Skeletal muscle satellite cell (primary cell): ENCODE data around the gene CACNA2D2.

Experiments used
- H3K27me3 ChIP-seq: 2 replicates; pipeline ENCODE4 v1.7.0; 2013; ENCODE audit warnings: low read length; ENCODE audit not compliant: control insufficient read depth, insufficient read depth
- H3K36me3 ChIP-seq: 2 replicates; pipeline ENCODE4 v1.7.0; 2013; ENCODE audit warnings: mild to moderate bottlenecking, control low read depth, low read length; ENCODE audit not compliant: insufficient read depth
- H3K4me1 ChIP-seq: 2 replicates; pipeline ENCODE4 v1.7.0; 2013; ENCODE audit warnings: low read length; ENCODE audit not compliant: control insufficient read depth, insufficient read depth
- H3K4me2 ChIP-seq: 2 replicates; pipeline ENCODE4 v1.7.0; 2013; ENCODE audit warnings: mild to moderate bottlenecking, low read length
- H3K4me3 ChIP-seq: 2 replicates; pipeline ENCODE4 v1.7.0; 2013; ENCODE audit warnings: low read length
- H3K9ac ChIP-seq: 2 replicates; pipeline ENCODE4 v1.7.0; 2013; ENCODE audit warnings: mild to moderate bottlenecking, low read depth, low read length, moderate library complexity
- H3K9me3 ChIP-seq: replicated peaks from 2 replicates; pipeline ENCODE4 v1.7.0; 2013; ENCODE audit warnings: mild to moderate bottlenecking, control low read depth, low read length

CACNA2D2 gene

DNA sequence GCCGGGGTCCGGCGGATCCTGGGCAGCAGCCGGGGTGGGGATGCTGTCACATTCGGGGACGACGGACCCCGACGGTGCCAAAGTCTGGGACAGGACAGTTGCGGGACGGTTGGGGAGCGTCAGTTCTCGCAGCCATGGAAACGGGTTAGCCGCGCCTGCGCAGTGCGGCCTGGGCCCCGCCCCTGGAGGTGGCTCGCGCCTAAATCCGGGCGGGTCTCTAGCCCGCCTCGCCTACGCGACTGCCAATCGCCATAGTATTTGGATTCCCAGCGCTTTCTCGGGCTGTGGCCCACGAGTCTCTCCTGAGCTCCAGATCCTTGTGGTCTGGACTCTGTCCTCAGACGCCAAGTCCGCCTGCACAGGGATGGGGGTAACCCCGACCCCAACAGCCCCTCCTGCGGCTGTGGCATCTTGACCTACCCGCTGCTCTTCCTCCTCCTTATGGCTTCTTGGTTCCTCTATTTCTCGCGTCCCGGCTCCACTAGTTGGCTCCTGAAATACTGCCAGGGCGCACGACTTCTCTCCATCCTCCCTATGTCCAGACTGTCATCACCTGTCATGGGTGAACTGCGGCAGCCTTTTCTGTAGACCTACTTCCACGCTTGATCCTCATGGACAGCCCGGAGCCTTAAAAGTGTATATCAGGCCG is 157.7 kb downstream of the CACNA2D2 start, which contains the start of gene ZMYND10:
ZMYND10 (minus strand) TSS at position 147 of the 649 bp plus-strand sequence. CDS start 153 bp downstream, outside the sequence.
- Histone ChIP-seq H3K27me3 (no peaks in the 10 kb centered on the region), H3K9me3 (no peaks in the 10 kb centered on the region), H3K9ac (peak within 1 kb of the TSS; percentile 22), H3K4me3 (peak within 1 kb of the TSS; percentile 70), H3K36me3 (peaks cover 4% of the 10 kb centered on the region), H3K4me2 (peak within 1 kb of the TSS; percentile 94), H3K4me1 (peaks cover 35% of the 10 kb centered on the region)

DNA sequence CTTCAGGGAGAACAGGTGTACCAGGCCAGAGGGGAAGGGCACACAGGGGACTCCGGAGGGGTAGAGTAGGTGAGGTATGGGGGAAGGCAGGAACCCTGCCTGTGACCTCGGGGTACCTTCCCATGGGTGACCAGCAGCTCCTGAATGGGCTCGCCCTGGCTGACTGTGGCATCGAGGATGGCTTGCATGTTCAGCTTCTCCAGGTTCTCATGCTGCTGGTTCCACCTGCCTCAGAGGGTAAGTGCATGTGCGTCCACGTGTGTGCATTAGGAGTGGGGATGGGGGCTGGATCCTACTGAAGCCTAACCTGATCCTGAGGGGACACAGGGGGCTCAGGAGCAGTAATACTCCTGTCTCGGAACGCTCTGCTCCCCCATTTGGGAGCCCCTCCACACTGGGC is 158.4 kb downstream of the CACNA2D2 start:
- Histone ChIP-seq H3K4me1 (peaks cover 36% of the 10 kb centered on the region), H3K4me3 (peak overlapping the region; percentile 70), H3K27me3 (no peaks in the 10 kb centered on the region), H3K4me2 (peak overlapping the region; percentile 94), H3K36me3 (peaks cover 4% of the 10 kb centered on the region), H3K9me3 (no peaks in the 10 kb centered on the region), H3K9ac (peak overlapping the region; percentile 22)

DNA sequence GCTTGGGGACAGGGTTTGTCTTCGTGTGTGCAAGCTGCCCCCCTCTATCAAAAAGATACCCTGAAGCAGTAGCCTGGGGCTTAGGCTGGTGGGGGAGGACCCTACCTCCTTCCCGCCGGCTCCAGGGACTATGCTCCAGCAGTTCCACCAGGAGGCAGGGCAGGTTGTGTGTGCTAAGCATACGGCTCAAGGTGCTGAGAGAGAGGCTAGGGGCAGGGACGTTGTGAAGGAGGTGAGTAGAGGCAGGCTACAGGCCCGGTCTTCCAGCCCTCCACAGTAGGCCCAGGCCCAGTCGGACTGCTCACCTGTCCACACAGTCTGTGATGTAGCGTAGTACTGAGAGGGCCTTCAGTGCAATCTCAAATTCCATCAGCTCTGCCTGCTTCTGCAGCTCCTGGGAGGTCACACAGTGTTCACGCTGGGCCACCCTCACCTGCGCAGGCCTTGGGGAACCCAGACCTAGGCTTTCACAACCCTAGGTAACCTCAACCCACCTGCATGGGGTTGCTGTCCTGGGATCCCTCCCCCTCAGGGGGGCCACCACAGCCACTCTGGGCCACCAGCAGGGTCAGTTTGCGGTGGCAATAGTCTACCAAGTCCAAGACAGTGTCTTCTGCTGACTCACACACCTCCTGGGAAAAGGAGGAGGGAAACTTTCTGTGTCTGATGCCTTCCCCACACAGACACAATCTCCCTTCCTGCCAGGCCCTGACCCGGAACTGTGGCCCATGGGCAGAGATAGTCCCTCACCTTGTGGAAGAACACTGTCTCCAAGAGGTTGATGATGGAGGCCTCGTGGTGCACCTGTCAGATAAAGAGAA is 160.4 kb downstream of the CACNA2D2 start:
- H3K4me1 ChIP-seq, result peaks cover 40% of the 10 kb centered on the region
- no peaks in the 10 kb centered on the region for H3K9me3 ChIP-seq
- H3K4me3 ChIP-seq, result no peak overlapping the region
- H3K27me3 ChIP-seq, result no peaks in the 10 kb centered on the region
- H3K36me3 ChIP-seq, result no peaks in the 10 kb centered on the region
- H3K4me2 ChIP-seq, result no peak overlapping the region
- H3K9ac ChIP-seq, result no peak overlapping the region

DNA sequence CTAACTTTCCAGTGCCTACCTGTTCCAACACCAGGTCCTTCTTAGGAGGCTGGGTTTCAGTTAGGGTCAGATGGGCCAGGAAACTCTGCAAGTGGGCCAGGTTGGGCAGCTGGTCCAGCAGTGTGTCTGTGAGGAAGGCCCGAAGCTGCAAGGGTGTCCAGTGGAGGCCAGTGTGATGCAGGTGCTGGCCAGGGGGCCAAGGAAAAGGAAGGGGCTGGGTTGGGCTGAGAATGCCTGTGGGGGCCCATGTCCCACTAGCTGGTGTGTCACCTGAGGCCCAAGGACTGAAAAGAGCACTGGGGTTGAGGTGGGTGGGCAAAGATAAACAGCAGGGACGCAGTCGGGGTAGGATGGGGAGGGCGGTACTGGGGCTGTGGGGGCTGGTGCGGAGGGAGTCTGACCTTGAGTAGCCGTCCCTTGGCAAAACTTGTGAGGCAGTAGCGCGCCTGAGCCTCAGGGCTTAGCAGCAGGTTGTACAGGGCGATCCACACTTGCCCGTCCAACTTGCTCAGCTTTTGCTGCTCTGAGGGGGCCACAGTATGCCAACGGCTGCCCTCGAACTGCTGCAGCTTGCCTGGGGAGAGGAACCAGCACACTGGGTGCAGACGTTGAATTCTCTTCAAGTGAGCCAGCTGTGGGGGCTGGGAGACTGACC is 161.3 kb downstream of the CACNA2D2 start:
- Histone ChIP-seq H3K4me2 (peak overlapping the region; percentile 81), H3K9ac (no peak overlapping the region), H3K9me3 (no peaks in the 10 kb centered on the region), H3K4me3 (no peak overlapping the region), H3K4me1 (peaks cover 46% of the 10 kb centered on the region), H3K36me3 (no peaks in the 10 kb centered on the region), H3K27me3 (no peaks in the 10 kb centered on the region)

DNA sequence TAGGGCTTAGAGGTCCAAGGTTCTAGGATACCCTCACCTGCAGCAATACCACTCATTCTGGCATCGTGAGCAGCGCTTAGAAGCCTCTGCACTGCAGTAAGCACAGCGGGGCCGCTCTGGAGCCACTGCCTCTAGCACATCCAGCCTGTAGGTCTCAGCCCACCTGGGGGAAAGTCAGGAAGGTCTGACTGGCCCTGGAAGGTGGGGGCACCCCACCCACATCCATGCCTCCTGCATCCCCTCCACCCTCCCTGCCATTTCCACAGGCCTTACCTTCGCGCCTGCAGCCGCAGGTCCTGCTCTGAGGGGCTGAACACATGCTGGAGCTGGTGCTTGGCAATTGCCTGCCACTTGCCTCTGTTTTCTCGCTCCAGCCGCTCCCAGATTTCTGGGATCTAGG is 161.9 kb downstream of the CACNA2D2 start:
- Histone ChIP-seq H3K36me3 (no peaks in the 10 kb centered on the region), H3K4me2 (peak overlapping the region; percentile 81), H3K27me3 (no peaks in the 10 kb centered on the region), H3K9me3 (no peaks in the 10 kb centered on the region), H3K4me1 (peaks cover 46% of the 10 kb centered on the region), H3K9ac (peak overlapping the region; percentile 82), H3K4me3 (peak overlapping the region; percentile 79)

DNA sequence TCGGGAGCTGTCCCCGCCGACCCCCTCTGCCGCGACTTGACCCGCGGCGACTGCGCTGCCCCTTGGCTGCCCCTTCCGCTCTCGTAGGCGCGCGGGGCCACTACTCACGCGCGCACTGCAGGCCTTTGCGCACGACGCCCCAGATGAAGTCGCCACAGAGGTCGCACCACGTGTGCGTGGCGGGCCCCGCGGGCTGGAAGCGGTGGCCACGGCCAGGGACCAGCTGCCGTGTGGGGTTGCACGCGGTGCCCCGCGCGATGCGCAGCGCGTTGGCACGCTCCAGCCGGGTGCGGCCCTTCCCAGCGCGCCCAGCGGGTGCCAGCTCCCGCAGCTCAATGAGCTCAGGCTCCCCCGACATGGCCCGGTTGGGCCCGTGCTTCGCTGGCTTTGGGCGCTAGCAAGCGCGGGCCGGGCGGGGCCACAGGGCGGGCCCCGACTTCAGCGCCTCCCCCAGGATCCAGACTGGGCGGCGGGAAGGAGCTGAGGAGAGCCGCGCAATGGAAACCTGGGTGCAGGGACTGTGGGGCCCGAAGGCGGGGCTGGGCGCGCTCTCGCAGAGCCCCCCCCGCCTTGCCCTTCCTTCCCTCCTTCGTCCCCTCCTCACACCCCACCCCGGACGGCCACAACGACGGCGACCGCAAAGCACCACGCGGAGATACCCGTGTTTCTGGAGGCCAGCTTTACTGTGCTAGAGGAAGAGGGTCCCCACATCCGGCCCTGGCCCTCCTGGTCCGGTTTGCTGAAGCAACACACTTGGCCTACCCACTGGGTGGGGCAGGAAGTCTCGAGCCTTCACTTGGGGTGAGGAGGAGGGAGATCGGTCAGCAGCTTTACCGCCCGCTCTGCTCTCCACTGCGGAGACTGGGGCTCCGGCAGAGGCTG is 162.7 kb downstream of the CACNA2D2 start, which contains the start of gene RASSF1:
RASSF1 (minus strand) TSS at position 389 of the 882 bp plus-strand sequence; CDS start at position 358, 31 bp downstream.
- Histone ChIP-seq H3K9ac (peak within 1 kb of the TSS; percentile 82), H3K4me3 (peak within 1 kb of the TSS; percentile 79), H3K4me2 (peak within 1 kb of the TSS; percentile 81), H3K27me3 (no peaks in the 10 kb centered on the region), H3K4me1 (peaks cover 49% of the 10 kb centered on the region), H3K36me3 (no peaks in the 10 kb centered on the region), H3K9me3 (no peaks in the 10 kb centered on the region)

DNA sequence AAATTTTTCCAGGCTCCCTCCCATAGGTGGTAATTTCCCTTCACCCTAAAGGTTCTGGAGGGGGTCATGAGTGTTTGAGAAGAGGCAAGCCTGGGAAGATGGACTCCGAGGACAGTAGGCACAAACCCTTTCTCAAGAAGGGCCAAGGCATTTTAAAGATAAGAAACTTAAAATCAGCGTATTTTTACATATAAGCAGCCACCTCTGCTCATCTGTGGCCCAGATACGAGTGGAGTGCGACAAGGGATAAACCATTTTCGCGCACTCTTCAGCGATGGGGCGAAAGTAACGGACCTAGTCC is 163.3 kb downstream of the CACNA2D2 start:
- Histone ChIP-seq H3K4me1 (peaks cover 49% of the 10 kb centered on the region), H3K27me3 (no peaks in the 10 kb centered on the region), H3K4me2 (peak overlapping the region; percentile 81), H3K36me3 (no peaks in the 10 kb centered on the region), H3K4me3 (peak overlapping the region; percentile 79), H3K9ac (peak overlapping the region; percentile 82), H3K9me3 (no peaks in the 10 kb centered on the region)

DNA sequence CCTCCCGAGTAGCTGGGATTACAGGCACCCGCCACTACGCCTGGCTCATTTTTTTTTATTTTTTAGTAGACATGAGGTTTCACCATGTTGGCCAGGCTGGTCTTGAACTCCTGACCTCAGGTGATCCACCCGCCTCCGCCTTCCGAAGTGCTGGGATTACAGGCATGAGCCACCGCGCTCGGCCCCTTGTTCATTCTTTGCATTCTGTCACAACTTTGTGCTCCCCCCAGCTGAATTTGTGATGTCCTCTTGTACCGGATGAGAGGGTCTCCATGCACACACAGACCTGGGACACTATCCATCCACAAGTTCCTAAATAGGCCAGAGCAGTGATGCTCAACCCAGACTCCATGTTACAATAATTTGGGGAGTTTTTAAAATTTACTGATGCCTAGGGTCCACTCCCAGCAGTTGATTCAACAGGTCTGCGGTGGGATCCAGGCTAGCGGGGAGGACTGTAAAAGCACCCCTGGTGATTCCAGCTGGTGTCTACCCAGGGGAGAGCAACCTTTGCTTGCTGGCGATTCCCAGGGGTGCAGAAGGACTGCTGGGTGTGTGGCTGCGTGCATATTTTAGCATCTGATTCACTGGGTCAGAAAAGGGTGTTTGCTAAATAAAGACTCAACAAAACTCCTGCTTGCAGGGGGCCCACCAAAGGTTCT is 163.8 kb downstream of the CACNA2D2 start:
- Histone ChIP-seq H3K4me1 (peaks cover 53% of the 10 kb centered on the region), H3K9ac (peak overlapping the region; percentile 82), H3K36me3 (no peaks in the 10 kb centered on the region), H3K27me3 (no peaks in the 10 kb centered on the region), H3K4me3 (peak overlapping the region; percentile 79), H3K4me2 (peak overlapping the region; percentile 81), H3K9me3 (no peaks in the 10 kb centered on the region)

DNA sequence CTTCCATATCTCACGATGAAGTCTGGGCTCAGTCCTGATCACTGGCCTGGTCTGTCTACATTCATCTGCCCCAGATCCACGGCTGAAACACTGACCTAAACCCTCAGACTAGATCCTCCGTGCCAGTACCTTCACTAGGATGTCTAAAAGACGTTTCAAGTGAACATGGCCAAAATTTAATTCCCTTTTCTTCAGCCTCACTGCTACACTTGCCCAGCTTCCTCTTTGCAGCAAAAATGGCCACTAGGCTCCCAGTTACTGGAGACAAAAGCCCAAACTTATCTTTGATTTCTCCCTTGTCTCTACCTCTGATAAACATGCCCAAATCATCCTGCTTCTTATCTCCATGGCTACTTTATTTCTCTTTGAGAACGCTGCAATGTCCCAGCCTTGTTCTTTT is 164.5 kb downstream of the CACNA2D2 start:
- Histone ChIP-seq H3K9me3 (no peaks in the 10 kb centered on the region), H3K4me1 (peaks cover 60% of the 10 kb centered on the region), H3K36me3 (no peaks in the 10 kb centered on the region), H3K9ac (no peak overlapping the region), H3K27me3 (no peaks in the 10 kb centered on the region), H3K4me3 (peak overlapping the region; percentile 21), H3K4me2 (peak overlapping the region; percentile 81)

DNA sequence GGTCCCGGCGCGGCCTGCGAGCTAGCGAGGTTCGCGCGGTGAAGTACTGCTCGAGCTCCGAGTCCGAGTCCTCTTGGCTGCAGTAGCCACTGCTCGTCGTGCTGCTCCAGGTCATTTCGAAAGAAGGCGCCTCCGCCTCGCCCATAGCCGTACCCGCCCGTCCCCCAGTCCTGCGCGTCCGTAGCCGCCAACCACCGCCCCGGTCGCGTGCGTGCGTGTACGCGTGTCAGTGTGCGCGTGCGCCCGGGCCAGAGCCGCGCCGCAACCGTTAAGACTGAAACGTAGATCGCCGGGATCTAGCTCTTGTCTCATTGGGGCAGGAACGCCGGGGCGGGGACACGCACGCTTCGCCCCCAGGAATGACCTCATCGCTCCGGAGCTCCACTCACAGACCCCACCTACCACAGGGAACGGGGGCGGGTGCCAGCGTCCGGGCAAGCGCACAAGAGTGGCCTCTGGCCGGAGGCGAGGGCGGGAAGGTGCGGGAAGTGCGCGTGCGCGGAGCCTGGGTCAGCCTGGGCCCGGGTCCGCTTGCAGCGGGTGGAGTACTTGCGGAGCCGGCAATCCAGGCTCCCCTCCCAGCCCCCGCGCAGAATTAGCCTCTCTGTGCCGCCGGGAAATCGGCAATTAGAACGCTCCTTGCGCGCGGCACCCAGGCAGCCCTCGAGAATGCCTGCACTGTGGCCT is 166.1 kb downstream of the CACNA2D2 start:
- Histone ChIP-seq H3K4me3 (peak overlapping the region; percentile 98), H3K9me3 (no peaks in the 10 kb centered on the region), H3K36me3 (no peaks in the 10 kb centered on the region), H3K4me1 (peaks cover 69% of the 10 kb centered on the region), H3K4me2 (peak overlapping the region; percentile 81), H3K27me3 (no peaks in the 10 kb centered on the region), H3K9ac (peak overlapping the region; percentile 94)
